GM18873 (cell line): ENCODE measurements around the gene ATG9A.
A peak's percentile ranks its signal among the peaks of the same experiment; 100 is the strongest.

Experiments
- ATAC-seq: cut with Tn5 transposase; IDR thresholded peaks from one replicate; pipeline ENCODE4 v1.9.1; 2021; ENCODE audit warnings: mild to moderate bottlenecking, moderate library complexity, moderate number of reproducible peaks; ENCODE audit not compliant: unreplicated experiment, low FRiP score

ATG9A gene

GRCh38 chr2:219252900-219253752 is 23.7 kb upstream of the ATG9A start, which contains the start of gene TUBA4B:
TSS of gene TUBA4B (plus strand) at chr2:219253243. CDS start at chr2:219253408, 165 bp downstream.
- no peak for ATAC-seq

- no peak for ATAC-seq
Observed at GRCh38 chr2:219252570-219252899, 23.1 kb upstream of the ATG9A start.

- no peak for ATAC-seq
Observed at GRCh38 chr2:219252084-219252483, 22.6 kb upstream of the ATG9A start.

- no peak for ATAC-seq
Observed at GRCh38 chr2:219251656-219252055, 22.2 kb upstream of the ATG9A start.

GRCh38 chr2:219250049-219250781 is 20.8 kb upstream of the ATG9A start:
- no peak for ATAC-seq

GRCh38 chr2:219249203-219249980 is 20.0 kb upstream of the ATG9A start:
- peak; percentile 42 for ATAC-seq

- no peak for ATAC-seq
Observed at GRCh38 chr2:219248845-219249202, 19.4 kb upstream of the ATG9A start.

GRCh38 chr2:219247678-219248642 is 18.5 kb upstream of the ATG9A start:
- no peak for ATAC-seq

GRCh38 chr2:219246559-219246958 is 17.1 kb upstream of the ATG9A start:
- ATAC-seq: no peak

GRCh38 chr2:219245899-219246230 is 16.4 kb upstream of the ATG9A start:
- ATAC-seq: no peak

GRCh38 chr2:219245148-219245898 is 15.9 kb upstream of the ATG9A start, which contains the start of the genes GLB1L and STK16:
TSS of gene GLB1L (minus strand) at chr2:219245444. CDS start at chr2:219243573, 1,871 bp downstream.
TSS of gene STK16 (plus strand) at chr2:219245479. CDS start at chr2:219246000, 521 bp downstream.
- peak; percentile 56 for ATAC-seq

GRCh38 chr2:219244789-219245147 is 15.3 kb upstream of the ATG9A start:
- no peak for ATAC-seq

- ATAC-seq: no peak
Observed at GRCh38 chr2:219243291-219243761, 13.9 kb upstream of the ATG9A start.

- ATAC-seq: no peak
Observed at GRCh38 chr2:219234331-219234730, 4.9 kb upstream of the ATG9A start.

- peak; percentile 1 for ATAC-seq
Observed at GRCh38 chr2:219230059-219230540, 664 bp upstream of the ATG9A start.

- ATAC-seq: peak; percentile 0
Observed at GRCh38 chr2:219228911-219229304, 528 bp downstream of the ATG9A start.

GRCh38 chr2:219228041-219228910 is 1.2 kb downstream of the ATG9A start:
- ATAC-seq: no peak

- no peak for ATAC-seq
Observed at GRCh38 chr2:219225350-219225749, 4.1 kb downstream of the ATG9A start.
